Measurements from ENCODE around the gene PITPNC1. TPM values are rescaled to one million over a fixed set of nuclear protein-coding genes. Genes with fewer than 3 reads are reported as not detected.

Gene PITPNC1
- total and polyA plus RNA-seq, 2 donors (not counting 1 experiment from before 2014, with no cell fraction given) = 4.7 to 26.1 TPM

DNA sequence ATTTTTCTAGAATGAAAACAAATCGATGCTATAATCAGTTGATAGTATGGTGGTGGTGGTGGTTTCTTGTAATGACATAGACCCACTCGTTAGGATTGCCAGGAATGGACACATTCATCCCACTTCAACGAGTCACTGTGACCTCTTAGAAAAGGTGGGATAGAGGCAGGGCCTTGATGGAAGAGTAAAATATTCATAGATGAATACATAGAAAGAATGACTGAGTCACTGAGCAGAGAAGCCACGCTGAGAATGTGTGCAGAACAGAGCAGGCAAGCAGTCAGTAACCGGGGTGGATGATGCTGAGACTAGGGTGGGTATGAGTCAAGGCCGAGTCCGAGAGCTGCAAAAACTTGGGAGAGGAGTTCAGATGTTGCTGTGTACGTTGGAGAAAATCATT lies 129.9 kb downstream of the PITPNC1 start:
- intact Hi-C loops (cut with micrococcal nuclease) = no loop called here
- H3K4me3 Mint-ChIP-seq = no peak overlapping the region
- no peak overlapping the region for H3K4me2 ChIP-seq (replicated peaks; ENCODE audit: low read depth, low read length, poor library complexity, severe bottlenecking)
- no peak overlapping the region for H3K4me3 ChIP-seq (ENCODE audit: control extremely low read depth in 1 of 5, extremely low read depth in 1 of 5, insufficient read depth in 1 of 5, low read depth in 2 of 5, low read length in 4 of 5)
- H3K9me3 Mint-ChIP-seq (ENCODE audit: insufficient read depth) = peaks cover 10% of the 10 kb centered on the region
- no peaks in the 10 kb centered on the region for H3K4me1 ChIP-seq (ENCODE audit: control insufficient read depth in 2 of 2, insufficient read depth in 2 of 2, low read length in 2 of 2)
- ChIA-PET CTCF (no interaction called here), POLR2A (no interaction called here)
- peaks cover 8% of the 10 kb centered on the region for H3K79me2 ChIP-seq (ENCODE audit: control insufficient read depth, insufficient read depth, low read length)
- H2AFZ ChIP-seq (ENCODE audit: insufficient read depth, low read depth, low read length, poor library complexity, severe bottlenecking) = no peak overlapping the region
- TF ChIP-seq, protein P1, sequence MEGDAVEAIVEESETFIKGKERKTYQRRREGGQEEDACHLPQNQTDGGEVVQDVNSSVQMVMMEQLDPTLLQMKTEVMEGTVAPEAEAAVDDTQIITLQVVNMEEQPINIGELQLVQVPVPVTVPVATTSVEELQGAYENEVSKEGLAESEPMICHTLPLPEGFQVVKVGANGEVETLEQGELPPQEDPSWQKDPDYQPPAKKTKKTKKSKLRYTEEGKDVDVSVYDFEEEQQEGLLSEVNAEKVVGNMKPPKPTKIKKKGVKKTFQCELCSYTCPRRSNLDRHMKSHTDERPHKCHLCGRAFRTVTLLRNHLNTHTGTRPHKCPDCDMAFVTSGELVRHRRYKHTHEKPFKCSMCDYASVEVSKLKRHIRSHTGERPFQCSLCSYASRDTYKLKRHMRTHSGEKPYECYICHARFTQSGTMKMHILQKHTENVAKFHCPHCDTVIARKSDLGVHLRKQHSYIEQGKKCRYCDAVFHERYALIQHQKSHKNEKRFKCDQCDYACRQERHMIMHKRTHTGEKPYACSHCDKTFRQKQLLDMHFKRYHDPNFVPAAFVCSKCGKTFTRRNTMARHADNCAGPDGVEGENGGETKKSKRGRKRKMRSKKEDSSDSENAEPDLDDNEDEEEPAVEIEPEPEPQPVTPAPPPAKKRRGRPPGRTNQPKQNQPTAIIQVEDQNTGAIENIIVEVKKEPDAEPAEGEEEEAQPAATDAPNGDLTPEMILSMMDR (IDR thresholded peaks at IDR 0.05) = no peak
- TF ChIP-seq EZH2 (IDR thresholded peaks at IDR 0.05; ENCODE audit: borderline replicate concordance, insufficient read depth, low read depth, low read length, poor library complexity, severe bottlenecking) = no peak
- ATAC-seq (ENCODE audit: low read depth) (no peak), DNase-seq (no peak)
- H4K20me1 ChIP-seq (ENCODE audit: control insufficient read depth, insufficient read depth, low read length, poor library complexity, severe bottlenecking) = no peaks in the 10 kb centered on the region
- peaks cover 0 to 14% (median 5%) of the 10 kb centered on the region in 3 donors for H3K9me3 ChIP-seq (ENCODE audit: control extremely low read depth in 1 of 3, control insufficient read depth in 2 of 3, insufficient read depth in 1 of 3, low read length in 2 of 3)
- H3K27ac Mint-ChIP-seq = no peak overlapping the region
- 96% methylated on average over 6 of the region's 8 CpGs for WGBS (ENCODE audit: insufficient coverage)
- H3K4me1 Mint-ChIP-seq = no peaks in the 10 kb centered on the region
- H3K9ac ChIP-seq (ENCODE audit: low read length) = no peak overlapping the region
- H3K27me3 Mint-ChIP-seq = no peaks in the 10 kb centered on the region
- H3K27me3 ChIP-seq (replicated peaks in 1 of 4; ENCODE audit: control extremely low read depth in 1 of 4, control insufficient read depth in 3 of 4, insufficient read depth in 4 of 4, low read length in 3 of 4) = no peaks in the 10 kb centered on the region
- H3K36me3 ChIP-seq (replicated peaks in 1 of 2; ENCODE audit: control extremely low read depth in 1 of 2, control insufficient read depth in 1 of 2, extremely low read depth in 1 of 2, insufficient read depth in 2 of 2, low read length in 1 of 2) = no peaks in the 10 kb centered on the region
- H3K27ac ChIP-seq (ENCODE audit: low read length in 2 of 2) = no peak overlapping the region

DNA sequence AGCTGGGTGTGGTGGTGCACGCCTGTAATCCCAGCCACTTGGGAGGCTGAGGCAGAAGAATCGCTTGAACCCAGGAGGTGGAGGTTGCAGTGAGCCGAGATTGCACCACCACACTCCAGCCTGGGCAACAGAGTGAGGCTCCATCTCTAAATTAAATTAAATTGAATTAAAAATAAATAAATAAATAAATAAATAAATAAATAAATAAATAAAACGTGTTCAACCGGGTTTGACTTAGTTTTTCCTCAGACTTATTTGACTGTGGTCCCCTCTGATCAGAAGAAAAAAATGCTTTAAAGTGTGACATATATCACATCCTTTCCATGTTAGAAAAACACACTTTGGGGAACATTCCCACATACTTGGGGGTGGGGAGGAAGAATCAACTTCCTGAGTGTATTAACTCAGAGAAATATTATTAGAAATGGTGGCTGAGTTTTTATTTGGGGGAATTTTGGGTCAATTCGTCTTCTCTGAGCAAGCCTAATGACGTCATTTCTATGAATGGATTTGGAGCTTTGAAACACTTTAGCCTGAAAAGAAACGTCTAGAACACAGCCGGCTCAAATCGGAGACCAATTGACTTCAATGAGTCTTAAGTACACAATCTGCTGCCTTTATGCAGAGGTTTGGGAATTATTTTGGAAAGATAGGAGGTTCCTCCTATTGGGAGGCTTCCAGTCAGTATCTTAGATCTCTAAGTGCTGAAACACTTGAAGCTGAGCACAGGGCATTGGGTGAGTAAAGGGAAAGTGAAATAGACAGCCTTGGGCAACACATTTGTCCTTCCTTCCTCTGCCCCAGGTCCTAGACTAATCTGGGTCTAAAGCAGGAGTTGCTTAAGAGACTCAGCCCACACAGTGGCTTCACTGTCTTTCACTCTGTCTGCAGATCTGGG lies 132.6 kb downstream of the PITPNC1 start:
- H3K27me3 Mint-ChIP-seq = no peaks in the 10 kb centered on the region
- H3K4me3 ChIP-seq (ENCODE audit: control extremely low read depth in 1 of 5, extremely low read depth in 1 of 5, insufficient read depth in 1 of 5, low read depth in 2 of 5, low read length in 4 of 5) = no peak overlapping the region
- no peak overlapping the region for H3K4me2 ChIP-seq (replicated peaks; ENCODE audit: low read depth, low read length, poor library complexity, severe bottlenecking)
- no peaks in the 10 kb centered on the region for H3K27me3 ChIP-seq (replicated peaks in 1 of 4; ENCODE audit: control extremely low read depth in 1 of 4, control insufficient read depth in 3 of 4, insufficient read depth in 4 of 4, low read length in 3 of 4)
- H3K4me1 Mint-ChIP-seq = peaks cover 4% of the 10 kb centered on the region
- peaks cover 10% of the 10 kb centered on the region for H3K9me3 Mint-ChIP-seq (ENCODE audit: insufficient read depth)
- no peaks in the 10 kb centered on the region for H4K20me1 ChIP-seq (ENCODE audit: control insufficient read depth, insufficient read depth, low read length, poor library complexity, severe bottlenecking)
- H3K9me3 ChIP-seq (ENCODE audit: control extremely low read depth in 1 of 3, control insufficient read depth in 2 of 3, insufficient read depth in 1 of 3, low read length in 2 of 3) = peaks cover 0 to 14% (median 5%) of the 10 kb centered on the region in 3 donors
- no peak overlapping the region for H3K27ac ChIP-seq (ENCODE audit: low read length in 2 of 2)
- H3K9ac ChIP-seq (ENCODE audit: low read length) = no peak overlapping the region
- POLR2A ChIA-PET = no interaction called here
- TF ChIP-seq, protein P1 (IDR thresholded peaks at IDR 0.05) = no peak
- TF ChIP-seq EZH2 (IDR thresholded peaks at IDR 0.05; ENCODE audit: borderline replicate concordance, insufficient read depth, low read depth, low read length, poor library complexity, severe bottlenecking) = no peak
- H3K27ac Mint-ChIP-seq = no peak overlapping the region
- peaks cover 12% of the 10 kb centered on the region for H3K79me2 ChIP-seq (ENCODE audit: control insufficient read depth, insufficient read depth, low read length)
- intact Hi-C loops (cut with micrococcal nuclease) = no loop called here
- CTCF ChIA-PET = interaction anchor here (1.4 kb wide), 1 partner anchor 98 kb away, joined by 4 read pairs; no protein-coding TSS in a partner anchor
- no peak overlapping the region for H3K4me3 Mint-ChIP-seq
- H3K4me1 ChIP-seq (ENCODE audit: control insufficient read depth in 2 of 2, insufficient read depth in 2 of 2, low read length in 2 of 2) = no peaks in the 10 kb centered on the region
- H3K36me3 ChIP-seq (replicated peaks in 1 of 2; ENCODE audit: control extremely low read depth in 1 of 2, control insufficient read depth in 1 of 2, extremely low read depth in 1 of 2, insufficient read depth in 2 of 2, low read length in 1 of 2) = no peaks in the 10 kb centered on the region
- H2AFZ ChIP-seq (ENCODE audit: insufficient read depth, low read depth, low read length, poor library complexity, severe bottlenecking) = no peak overlapping the region
- ATAC-seq (ENCODE audit: low read depth) (no peak), DNase-seq (no peak)
- 93% methylated on average over 5 of the region's 10 CpGs for WGBS (ENCODE audit: insufficient coverage)
